K562 (cell line): ENCODE data around the gene EYA2. TPM values are rescaled to one million over a fixed set of nuclear protein-coding genes. Genes with fewer than 3 reads are reported as not detected.
A peak's percentile ranks its signal among the peaks of the same experiment; 100 is the strongest.

Experiments used
- ATAC-seq: fragments of 200-7000 bp; cut with Tn5 transposase; 3 replicates; pipeline ENCODE4 v1.9.1; 2020; ENCODE audit warnings: moderate library complexity
- BruUV-seq: library from RNA; stranded (reverse); fragments of 400-500 nt; replicated peaks from 2 replicates; lab custom pipeline; 2021; lab: Mats Ljungman, UMichigan
- CTCF ChIA-PET: fragments of 300-600 bp; formaldehyde crosslinking; extraction: SDS; loops from one replicate; lab custom pipeline; 2021; ENCODE audit warnings: low intra/inter-chr PET ratio; lab: Yijun Ruan, JAX
- POLR2A ChIA-PET: fragments of 300-600, 350-650 bp; sonication (Branson Sonifier 250); formaldehyde crosslinking; extraction: SDS; loops from one replicate; lab custom pipeline; 2021; ENCODE audit warnings: antibody characterized with exemption, inconsistent platforms; lab: Yijun Ruan, JAX
- DNase-seq, 4 experiments: peaks; one replicate each; pipeline versions ENCODE4 v3.0.0 to v3.0.0-alpha.2; 2011 to 2018; ENCODE audit warnings: low spot score in 3 of 4, mixed read lengths in 3 of 4; ENCODE audit errors: extremely low read depth in 1 of 4
- FAIRE-seq: peaks from 2 replicates; lab custom pipeline; 2011; peaks lifted over from hg19 to GRCh38; lab: Jason Lieb, UNC
- H2AFZ ChIP-seq: 2 replicates; pipeline ENCODE4 v1.6.0; 2011; ENCODE audit warnings: low read depth, low read length, control low read depth, inconsistent platforms
- H3K27ac ChIP-seq: fragments of 200-600 bp; 3 replicates; pipeline ENCODE4 v1.8.0; 2011; ENCODE audit warnings: low read depth, mild to moderate bottlenecking, control low read depth, inconsistent platforms, low read length, moderate library complexity, mixed read lengths; ENCODE audit errors: extremely low read depth
- H3K27me3 ChIP-seq, 2 experiments: fragments of 300-600 bp in 1 of 2; 2 replicates in 1 of 2; 3 replicates in 1 of 2; pipeline versions ENCODE4 v1.6.0 to v1.8.0; 2011; ENCODE audit warnings: inconsistent platforms in 2 of 2, low read length in 2 of 2, mild to moderate bottlenecking in 1 of 2, mixed read lengths in 1 of 2, moderate library complexity in 1 of 2; ENCODE audit not compliant: control insufficient read depth in 2 of 2, insufficient read depth in 2 of 2
- H3K36me3 ChIP-seq: fragments of 300-600 bp; 3 replicates; pipeline ENCODE4 v1.8.0; 2011; ENCODE audit warnings: mild to moderate bottlenecking, low read length, inconsistent platforms; ENCODE audit not compliant: control insufficient read depth, insufficient read depth
- H3K4me1 ChIP-seq, 2 experiments: fragments of 200-600 bp in 1 of 2; replicated peaks in 1 of 2; 2 replicates in 1 of 2; 3 replicates in 1 of 2; pipeline versions ENCODE4 v1.5.1 to v1.8.0; 2011; ENCODE audit warnings: inconsistent platforms in 2 of 2, low read length in 2 of 2, mild to moderate bottlenecking in 1 of 2, mixed read lengths in 1 of 2, moderate library complexity in 1 of 2; ENCODE audit not compliant: control insufficient read depth in 2 of 2, insufficient read depth in 2 of 2
- H3K4me2 ChIP-seq: 2 replicates; pipeline ENCODE4 v1.6.1; 2011; ENCODE audit warnings: low read length, control low read depth, inconsistent platforms, mixed read lengths; ENCODE audit not compliant: insufficient read depth
- H3K4me3 ChIP-seq: fragments of 200-600 bp; sonication (generic), shearing (Covaris generic); 2 replicates; pipeline ENCODE4 v1.5.1; 2016; ENCODE audit warnings: control low read depth, inconsistent platforms
- H3K79me2 ChIP-seq: fragments of 200-600 bp; 3 replicates; pipeline ENCODE4 v1.8.0; 2011; ENCODE audit warnings: low read length, inconsistent platforms; ENCODE audit not compliant: control insufficient read depth, insufficient read depth
- H3K9ac ChIP-seq, 2 experiments: 2 replicates each; pipeline versions ENCODE4 v1.6.0 to v1.6.1; 2011; ENCODE audit warnings: low read depth in 2 of 2, low read length in 2 of 2, control low read depth in 1 of 2, inconsistent platforms in 1 of 2, mild to moderate bottlenecking in 1 of 2, mixed read lengths in 1 of 2; ENCODE audit not compliant: insufficient read depth in 1 of 2
- H3K9me1 ChIP-seq: one replicate; pipeline ENCODE4 v1.6.0; 2011; ENCODE audit warnings: inconsistent platforms, mild to moderate bottlenecking, low read length, moderate library complexity; ENCODE audit not compliant: control insufficient read depth, insufficient read depth
- H3K9me3 ChIP-seq: replicated peaks from 2 replicates; pipeline ENCODE4 v1.5.1; 2011; ENCODE audit warnings: low read depth, low read length, inconsistent platforms; ENCODE audit not compliant: control insufficient read depth, insufficient read depth
- H4K20me1 ChIP-seq: replicated peaks from 2 replicates; pipeline ENCODE4 v1.6.1; 2011; ENCODE audit warnings: low read length, inconsistent platforms, mixed read lengths; ENCODE audit not compliant: control insufficient read depth, insufficient read depth
- ATF7 ChIP-seq: fragments of 450-650 bp; IDR thresholded peaks from 2 replicates; pipeline ENCODE4 v1.7.1; 2014; ENCODE audit warnings: mild to moderate bottlenecking, moderate library complexity
- CBFB ChIP-seq: sonication (generic); formaldehyde crosslinking; IDR thresholded peaks from 2 replicates; pipeline ENCODE4 v1.4.0; 2020; ENCODE audit warnings: mild to moderate bottlenecking, missing genetic modification reagents
- CEBPB ChIP-seq: fragments of 450-650 bp; IDR thresholded peaks from 2 replicates; pipeline ENCODE4 v1.6.1; 2016; ENCODE audit warnings: missing genetic modification characterization, missing compliant biosample characterization
- DMBX1 ChIP-seq: fragments of 250-450 bp; sonication (Bioruptor Pico); IDR thresholded peaks from 2 replicates; pipeline ENCODE4 v1.8.0; 2022; ENCODE audit warnings: inconsistent platforms, mild to moderate bottlenecking, moderate library complexity, borderline replicate concordance
- EP400 ChIP-seq: fragments of 450-650 bp; IDR thresholded peaks from 2 replicates; pipeline ENCODE4 v1.6.1; 2017; ENCODE audit warnings: antibody characterized with exemption, mild to moderate bottlenecking, moderate library complexity
- HBP1 ChIP-seq: fragments of 450-650 bp; formaldehyde crosslinking; IDR thresholded peaks from 2 replicates; pipeline ENCODE4 v1.4.0; 2022; ENCODE audit warnings: missing genetic modification characterization
- IRF1 ChIP-seq: sonication (generic); formaldehyde crosslinking; IDR thresholded peaks from 2 replicates; pipeline ENCODE4 v1.8.0; 2022; ENCODE audit warnings: missing genetic modification reagents, mild to moderate bottlenecking, borderline replicate concordance
- KDM1A ChIP-seq, 2 experiments: fragments of 450-650 bp; IDR thresholded peaks; 2 replicates each; pipeline ENCODE4 v1.6.1; 2016; ENCODE audit warnings: mild to moderate bottlenecking in 2 of 2
- KLF10 ChIP-seq: fragments of 250-450 bp; sonication (Bioruptor Pico); IDR thresholded peaks from 2 replicates; pipeline ENCODE4 v1.6.1; 2021; ENCODE audit warnings: matching md5 sums
- MBD2 ChIP-seq: sonication (generic); IDR thresholded peaks from 2 replicates; pipeline ENCODE4 v1.6.1; 2016; ENCODE audit warnings: low read depth, borderline replicate concordance
- NFIC ChIP-seq: fragments of 450-650 bp; IDR thresholded peaks from 2 replicates; pipeline ENCODE4 v1.6.1; 2017; ENCODE audit warnings: mild to moderate bottlenecking, inconsistent platforms
- PHF20 ChIP-seq: fragments of 450-650 bp; IDR thresholded peaks from 2 replicates; pipeline ENCODE4 v1.6.1; 2018; ENCODE audit not compliant: partially characterized antibody
- RBM14 ChIP-seq: fragments of 200-400 bp; formaldehyde crosslinking; IDR thresholded peaks from 2 replicates; pipeline ENCODE4 v1.6.1; 2018; ENCODE audit warnings: low read depth, mild to moderate bottlenecking, low read length, moderate library complexity, borderline replicate concordance; ENCODE audit not compliant: insufficient read depth
- SMARCE1 ChIP-seq: fragments of 450-650 bp; IDR thresholded peaks from 2 replicates; pipeline ENCODE4 v1.7.1; 2016; ENCODE audit warnings: mild to moderate bottlenecking
- SNAPC5 ChIP-seq: fragments of 250-450 bp; sonication (Bioruptor Pico); IDR thresholded peaks from 2 replicates; pipeline ENCODE4 v1.8.0; 2021; ENCODE audit warnings: moderate library complexity, mild to moderate bottlenecking, inconsistent platforms
- ZNF644 ChIP-seq: fragments of 200-800 bp; sonication (Bioruptor generic); IDR thresholded peaks from 2 replicates; pipeline ENCODE4 v1.6.1; 2016; ENCODE audit warnings: low read depth, missing genetic modification characterization, missing compliant biosample characterization
- WGBS: fragments of 100-300 bp; shearing (Covaris generic); methylation state at CpG from one replicate; pipeline ENCODE4 v1.1.6; 2016; ENCODE audit warnings: low coverage, mixed read lengths; ENCODE audit not compliant: insufficient coverage; ENCODE audit errors: missing lambda C conversion rate; 5-methylcytosine and 5-hydroxymethylcytosine counted together
- in situ Hi-C: fragments of 300-500 bp; cut with MboI; formaldehyde crosslinking; loops from 4 replicates; pipeline ENCODE4 v1.15.0; 2018; ENCODE audit warnings: inconsistent platforms, mixed read lengths
- intact Hi-C: fragments of 100-400 bp; cut with micrococcal nuclease; formaldehyde crosslinking; loops from 2 replicates; pipeline ENCODE4 v1.14.2; 2022
- polyA plus RNA-seq, 8 experiments: library from polyadenylated mRNA; depleted of rRNA in 4 of 8; stranded (reverse) in 5 of 8; unstranded in 3 of 8; fragments of >200 nt; fragmentation: Nextera tagmentation in 2 of 8; fragmentation: Illumina TruSeq in 1 of 8; extraction: Ambion mirVana in 2 of 8; extraction: Trizol in 1 of 8; gene quantifications; 2 replicates each; pipeline versions ENCODE4 v1.2.1 to v1.2.3, GENCODE V29; 2011 to 2014; ENCODE audit warnings: inconsistent platforms in 1 of 8, missing spikeins in 1 of 8
- total RNA-seq, 7 experiments: library from RNA; depleted of rRNA in 6 of 7; stranded (reverse); fragments of >200 nt in 6 of 7; fragmentation: Illumina TruSeq in 2 of 7; extraction: Trizol in 2 of 7; gene quantifications; 2 replicates each; pipeline versions ENCODE4 v1.2.1 to v1.2.3, GENCODE V29; 2011 to 2021; ENCODE audit warnings: low replicate concordance in 1 of 7

EYA2 gene
- total and polyA plus RNA-seq, 9 of the 15 experiments (the other 6 are each of a cell fraction or from before 2014, with no cell fraction given) = 0.03 TPM; not detected in 8

GRCh38 chr20:47196091-47197081, 301.7 kb downstream of the EYA2 start:
- H3K36me3 ChIP-seq = no peaks in the 10 kb centered on the region
- H3K4me2 ChIP-seq = peak overlapping the region; percentile 84
- H3K9me1 ChIP-seq = no peaks in the 10 kb centered on the region
- peaks cover 8 to 17% of the 10 kb centered on the region in 2 experiments for H3K4me1 ChIP-seq
- no TSS peak for BruUV-seq
- WGBS = 22% methylated on average over 34 of the region's 34 CpGs
- DNase-seq (peak; percentile 83 to 87 (median 84)), ATAC-seq (peak; percentile 90), FAIRE-seq (peak; percentile 76)
- no peaks in the 10 kb centered on the region for H4K20me1 ChIP-seq
- ChIA-PET POLR2A (interaction anchor here (0.5 to 0.9 kb wide), 4 partner anchors 188 to 1424 kb away, joined by 3 read pairs; no protein-coding TSS in a partner anchor), CTCF (interaction anchor here (0.6 to 1.8 kb wide), 6 partner anchors 13 to 1424 kb away, joined by 3 to 24 read pairs (median 4); no protein-coding TSS in a partner anchor)
- H3K4me3 ChIP-seq = no peak overlapping the region
- peak overlapping the region; percentile 98 for H2AFZ ChIP-seq
- H3K79me2 ChIP-seq = no peaks in the 10 kb centered on the region
- intact Hi-C loops = loop anchor here (1.0 to 5.0 kb wide), 3 partner anchors 76 to 424 kb away; no protein-coding TSS in a partner anchor
- no peaks in the 10 kb centered on the region for H3K9me3 ChIP-seq
- H3K27me3 ChIP-seq = peaks cover 0 to 5% of the 10 kb centered on the region in 2 experiments; a peak in 2 of 5 replicates
- peak overlapping the region in 1 of 2 experiments; percentile 54; a peak in 3 of 4 replicates for H3K9ac ChIP-seq
- no peak overlapping the region for H3K27ac ChIP-seq
- in situ Hi-C loops = loop anchor here (5.0 kb wide), 1 partner anchor 196 kb away; no protein-coding TSS in a partner anchor
- no peak for TF ChIP-seq SMARCE1
- TF ChIP-seq IRF1 (CRISPR knock-in tag) = no peak
- TF ChIP-seq KLF10 (CRISPR knock-in tag) = no peak
- TF ChIP-seq MBD2 = no peak
- no peak for TF ChIP-seq RBM14
- TF ChIP-seq HBP1 (CRISPR knock-in tag) = no peak
- peak; percentile 78 for TF ChIP-seq CEBPB (tag)
- peak; percentile 57; the same call in 1 of the 2 replicates for TF ChIP-seq ATF7
- no peak for TF ChIP-seq NFIC
- TF ChIP-seq PHF20 = no peak
- TF ChIP-seq SNAPC5 (CRISPR knock-in tag) = no peak
- no peak; the same call in 1 of the 2 replicates for TF ChIP-seq EP400
- TF ChIP-seq ZNF644 (tag) = no peak
- TF ChIP-seq DMBX1 (CRISPR knock-in tag) = peak; percentile 53; the same call in 1 of the 2 replicates
- TF ChIP-seq CBFB (CRISPR knock-in tag) = no peak
- no peak for TF ChIP-seq KDM1A (IDR thresholded peaks at IDR 0.05)
